Activated CD8-positive, alpha-beta memory T cell treated with anti-CD3 and anti-CD28 coated beads for 24 hours (primary cell): ENCODE data around the gene ACTA2.

Experiments used
- DNase-seq: peaks from one replicate; pipeline ENCODE4 v3.0.0-alpha.2; 2020

Gene ACTA2

GRCh38 chr10:88952647-88953111 is at the start of gene ACTA2:
Gene ACTA2 (minus strand): TSS chr10:88952773. CDS start chr10:88948930, 3,843 bp downstream.
- no peak for DNase-seq

- no peak for DNase-seq
Measured at GRCh38 chr10:89001729-89002072, 49.1 kb upstream of the ACTA2 start.

- no peak for DNase-seq
Measured at GRCh38 chr10:89001024-89001728, 48.6 kb upstream of the ACTA2 start.

- DNase-seq, result no peak
Measured at GRCh38 chr10:88999625-89000024, 47.1 kb upstream of the ACTA2 start.

- no peak for DNase-seq
Measured at GRCh38 chr10:88996927-88997326, 44.4 kb upstream of the ACTA2 start.

- no peak for DNase-seq
Measured at GRCh38 chr10:88995156-88995876, 42.7 kb upstream of the ACTA2 start.

GRCh38 chr10:88994019-88994418 is 41.4 kb upstream of the ACTA2 start:
- no peak for DNase-seq

GRCh38 chr10:88992921-88993524 is 40.5 kb upstream of the ACTA2 start:
- no peak for DNase-seq

GRCh38 chr10:88991899-88992320 is 39.3 kb upstream of the ACTA2 start:
- DNase-seq, result no peak

- DNase-seq, result peak; percentile 90
Measured at GRCh38 chr10:88991161-88991898, 38.8 kb upstream of the ACTA2 start.

GRCh38 chr10:88990384-88991160 is 38.0 kb upstream of the ACTA2 start, which contains the start of gene FAS:
Gene FAS (plus strand): TSS chr10:88990798. CDS start chr10:88990877, 79 bp downstream.
- DNase-seq, result peak; percentile 88

- no peak for DNase-seq
Measured at GRCh38 chr10:88989824-88990383, 37.3 kb upstream of the ACTA2 start.

- no peak for DNase-seq
Measured at GRCh38 chr10:88989423-88989822, 36.9 kb upstream of the ACTA2 start.

- no peak for DNase-seq
Measured at GRCh38 chr10:88987840-88988239, 35.3 kb upstream of the ACTA2 start.

- DNase-seq, result no peak
Measured at GRCh38 chr10:88987243-88987725, 34.7 kb upstream of the ACTA2 start.

- no peak for DNase-seq
Measured at GRCh38 chr10:88986549-88987242, 34.1 kb upstream of the ACTA2 start.

GRCh38 chr10:88984525-88984924 is 32.0 kb upstream of the ACTA2 start:
- no peak for DNase-seq

GRCh38 chr10:88983939-88984338 is 31.4 kb upstream of the ACTA2 start:
- DNase-seq, result no peak

- DNase-seq, result no peak
Measured at GRCh38 chr10:88983206-88983605, 30.6 kb upstream of the ACTA2 start.

GRCh38 chr10:88982366-88982765 is 29.8 kb upstream of the ACTA2 start:
- no peak for DNase-seq

- DNase-seq, result no peak
Measured at GRCh38 chr10:88981435-88981834, 28.9 kb upstream of the ACTA2 start.
